Body of pancreas (tissue), 4 donors: ENCODE results near the gene NSF.

ENCODE experiments used
- CTCF ChIP-seq, 7 experiments: fragments of 450-650 bp in 4 of 7; fragments of 200-600 bp in 3 of 7; sonication (generic) in 3 of 7; IDR thresholded peaks; one replicate each; pipeline ENCODE4 v1.5.1; 2016 to 2019; ENCODE audit warnings: antibody characterized with exemption in 7 of 7
- POLR2A ChIP-seq, 3 donors: fragments of 450-650 bp; IDR thresholded peaks; one replicate each; pipeline ENCODE4 v1.6.1; 2016; ENCODE audit warnings: antibody characterized with exemption in 3 of 3, mild to moderate bottlenecking in 2 of 3

- TF ChIP-seq CTCF (IDR thresholded peaks at IDR 0.05) (no peak), POLR2A (IDR thresholded peaks at IDR 0.05) (no peak)
Observed at GRCh38 chr17:46744441-46744840, 154.0 kb downstream of the NSF start.
